ENCODE data around the gene MSLN. TPM values are rescaled to one million over a fixed set of nuclear protein-coding genes. Genes with fewer than 3 reads are reported as not detected.

MSLN gene
- total RNA-seq, 4 donors from 2014 or later = 1.5 TPM; not detected in 3

DNA sequence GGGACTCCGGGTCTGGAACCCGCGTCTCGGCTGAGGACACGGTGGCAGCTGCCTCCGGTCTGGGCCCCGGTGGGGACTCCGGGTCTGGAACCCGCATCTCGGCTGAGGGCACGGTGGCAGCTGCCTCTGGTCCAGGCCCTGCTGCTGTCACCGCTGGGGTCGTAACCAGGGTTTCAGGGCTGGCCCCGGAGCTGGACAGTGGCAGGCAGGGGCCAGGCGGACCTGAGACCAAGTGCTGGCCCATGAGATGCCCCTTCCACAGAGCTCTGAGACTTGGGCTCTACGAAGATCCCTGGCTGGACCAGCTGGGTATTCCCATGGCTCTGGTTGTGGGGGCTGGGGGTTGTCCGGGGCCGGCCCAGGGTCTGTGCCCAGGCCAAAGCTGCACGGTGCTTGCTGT is 23.9 kb downstream of the MSLN start:
- H3K4me1 ChIP-seq = peaks cover 0 to 40% (median 13%) of the 10 kb centered on the region in 4 donors
- TF ChIP-seq EP300 (IDR thresholded peaks at IDR 0.05) (no peak), POLR2A (IDR thresholded peaks at IDR 0.05) (no peak)
- TF ChIP-seq, protein P1, sequence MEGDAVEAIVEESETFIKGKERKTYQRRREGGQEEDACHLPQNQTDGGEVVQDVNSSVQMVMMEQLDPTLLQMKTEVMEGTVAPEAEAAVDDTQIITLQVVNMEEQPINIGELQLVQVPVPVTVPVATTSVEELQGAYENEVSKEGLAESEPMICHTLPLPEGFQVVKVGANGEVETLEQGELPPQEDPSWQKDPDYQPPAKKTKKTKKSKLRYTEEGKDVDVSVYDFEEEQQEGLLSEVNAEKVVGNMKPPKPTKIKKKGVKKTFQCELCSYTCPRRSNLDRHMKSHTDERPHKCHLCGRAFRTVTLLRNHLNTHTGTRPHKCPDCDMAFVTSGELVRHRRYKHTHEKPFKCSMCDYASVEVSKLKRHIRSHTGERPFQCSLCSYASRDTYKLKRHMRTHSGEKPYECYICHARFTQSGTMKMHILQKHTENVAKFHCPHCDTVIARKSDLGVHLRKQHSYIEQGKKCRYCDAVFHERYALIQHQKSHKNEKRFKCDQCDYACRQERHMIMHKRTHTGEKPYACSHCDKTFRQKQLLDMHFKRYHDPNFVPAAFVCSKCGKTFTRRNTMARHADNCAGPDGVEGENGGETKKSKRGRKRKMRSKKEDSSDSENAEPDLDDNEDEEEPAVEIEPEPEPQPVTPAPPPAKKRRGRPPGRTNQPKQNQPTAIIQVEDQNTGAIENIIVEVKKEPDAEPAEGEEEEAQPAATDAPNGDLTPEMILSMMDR (IDR thresholded peaks at IDR 0.05) = no peak
- no peak for DNase-seq (ENCODE audit: low spot score in 2 of 2)
- H3K27ac ChIP-seq = no peak overlapping the region
- H3K9me3 ChIP-seq = no peaks in the 10 kb centered on the region
- peaks cover 0 to 24% (median 0%) of the 10 kb centered on the region in 3 donors for H3K36me3 ChIP-seq
- 87 to 93% methylated on average over 9 to 14 of the region's 19 CpGs for WGBS, 2 donors
- H3K4me3 ChIP-seq = no peak overlapping the region
- H3K27me3 ChIP-seq = peaks cover 0 to 34% of the 10 kb centered on the region in 2 donors

DNA sequence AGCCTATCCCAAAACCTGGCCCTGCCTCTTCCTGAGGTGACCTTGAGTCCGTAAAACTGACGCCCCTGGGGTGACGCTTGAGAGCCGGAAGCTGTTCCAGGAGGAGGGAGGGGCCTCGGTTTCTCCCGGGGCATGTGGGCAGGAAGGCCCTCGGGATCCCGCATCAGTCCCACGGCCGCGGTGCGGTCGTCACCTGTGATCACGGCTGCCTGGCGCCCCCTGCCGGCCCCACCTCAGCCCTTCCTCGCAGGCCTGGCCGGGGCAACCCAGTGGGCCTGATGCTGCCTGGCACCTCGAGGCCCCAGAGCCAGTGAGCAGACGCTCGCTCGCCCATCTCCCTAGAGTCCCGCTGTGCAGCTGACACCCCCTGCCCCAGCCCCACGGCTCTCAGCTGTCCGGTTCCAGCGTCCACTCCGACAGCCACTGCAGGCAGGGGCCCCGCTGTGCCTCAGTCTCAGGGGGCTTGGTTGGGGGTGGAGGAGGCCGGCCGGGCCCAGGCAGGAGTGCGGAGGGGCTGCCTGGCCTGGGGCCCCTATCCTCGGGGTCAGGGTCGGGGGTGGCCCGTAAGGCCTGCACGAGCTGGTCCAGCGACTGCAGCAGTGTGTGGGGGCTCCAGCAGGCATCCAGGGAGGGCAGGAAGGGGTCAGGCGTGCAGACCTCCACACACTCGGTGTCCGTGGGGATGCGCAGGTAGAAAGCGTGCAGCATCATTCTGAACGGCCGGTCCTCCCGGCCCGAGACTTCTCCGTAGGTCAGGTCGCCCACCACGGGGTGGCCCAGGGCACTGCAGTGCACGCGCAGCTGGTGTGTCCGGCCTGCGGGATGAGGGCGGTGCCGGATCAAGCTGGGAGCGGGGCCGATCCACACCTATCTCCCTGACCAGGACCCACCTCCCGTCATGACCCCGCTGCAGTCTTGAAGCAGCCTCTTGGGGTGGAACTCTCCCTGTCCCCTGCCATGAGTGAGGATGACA is 25.3 kb downstream of the MSLN start:
- Histone ChIP-seq H3K9me3 (no peaks in the 10 kb centered on the region), H3K36me3 (peaks cover 0 to 34% (median 0%) of the 10 kb centered on the region in 3 donors), H3K27ac (no peak overlapping the region), H3K27me3 (peaks cover 0 to 23% of the 10 kb centered on the region in 2 donors), H3K4me3 (no peak overlapping the region), H3K4me1 (peaks cover 0 to 44% (median 13%) of the 10 kb centered on the region in 4 donors)
- TF ChIP-seq POLR2A (IDR thresholded peaks at IDR 0.05) = no peak
- TF ChIP-seq, protein P1 (IDR thresholded peaks at IDR 0.05) = peak; percentile 45 to 80 (median 69)
- no peak for TF ChIP-seq EP300 (IDR thresholded peaks at IDR 0.05)
- peak; percentile 32 to 35 for DNase-seq (ENCODE audit: low spot score in 2 of 2)
- 59 to 77% methylated on average over 33 to 49 of the region's 58 CpGs for WGBS, 2 donors

DNA sequence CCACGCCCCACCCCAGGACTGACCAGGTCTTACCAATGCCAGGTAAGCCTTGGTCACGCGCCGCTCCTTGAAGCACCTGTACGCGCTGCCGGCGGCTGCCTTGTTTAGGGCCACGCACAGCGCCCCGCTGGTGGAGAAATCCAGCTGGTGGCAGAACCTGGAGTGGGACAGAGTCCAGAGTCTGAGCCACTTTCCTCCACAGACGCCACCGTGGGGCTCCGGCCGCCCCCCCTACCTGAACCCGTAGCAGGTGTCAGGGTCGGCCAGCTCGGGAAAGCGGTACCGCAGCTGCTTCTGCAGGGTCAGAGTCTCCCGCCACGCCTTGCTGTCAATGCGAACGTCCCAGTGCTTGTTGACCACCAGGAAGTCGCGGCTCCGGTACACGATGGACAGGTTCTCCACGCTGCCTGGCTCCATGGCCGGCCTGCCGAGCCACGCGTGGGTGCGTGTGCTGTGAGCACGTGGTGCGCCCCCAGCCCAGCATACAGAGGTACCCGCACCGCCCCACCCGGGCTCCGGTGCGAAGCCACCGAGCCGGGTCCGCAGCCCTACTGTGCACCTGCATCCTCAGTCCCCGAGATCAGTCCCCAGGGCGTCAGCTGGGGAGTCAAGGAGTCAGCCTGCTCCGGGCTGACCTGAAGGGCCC is 26.9 kb downstream of the MSLN start:
- H3K36me3 ChIP-seq = peaks cover 0 to 50% (median 0%) of the 10 kb centered on the region in 3 donors

DNA sequence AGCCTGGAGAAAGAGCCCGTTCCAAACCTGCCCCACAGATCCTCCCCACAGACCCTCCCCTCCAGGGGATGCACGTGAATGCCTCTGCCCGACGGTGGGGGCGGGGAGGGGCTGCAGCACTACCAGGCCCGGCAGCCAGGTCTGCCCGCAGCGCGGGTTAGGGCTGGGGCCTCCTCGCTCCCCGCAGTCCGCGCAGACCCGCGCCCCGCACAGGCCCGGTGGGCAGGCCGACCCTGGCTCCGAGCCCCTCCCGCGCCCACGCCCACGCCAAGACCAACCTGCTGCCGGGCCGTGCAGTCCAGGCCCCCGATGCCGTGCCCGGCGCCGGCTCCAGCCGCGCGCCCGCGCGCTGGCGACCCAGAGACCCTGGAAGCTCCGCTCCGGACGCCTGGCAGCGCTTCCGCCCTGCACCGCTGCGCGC is 27.5 kb downstream of the MSLN start, which contains the start of gene RPUSD1:
Gene RPUSD1, minus strand, starts transcription at position 404 of the 421 bp plus-strand sequence. CDS start 644 bp downstream, outside the sequence.
- no peak for DNase-seq (ENCODE audit: low spot score in 2 of 2)
- Histone ChIP-seq H3K27ac (peak within 1 kb of the TSS in 3 of 4 donors; percentile 33 to 81 (median 81)), H3K9me3 (no peaks in the 10 kb centered on the region), H3K4me3 (peak within 1 kb of the TSS; percentile 81 to 95 (median 89)), H3K27me3 (peaks cover 0 to 1% of the 10 kb centered on the region in 2 donors), H3K36me3 (peaks cover 0 to 56% (median 0%) of the 10 kb centered on the region in 3 donors), H3K4me1 (peaks cover 0 to 44% (median 13%) of the 10 kb centered on the region in 4 donors)
- no peak for TF ChIP-seq POLR2A (IDR thresholded peaks at IDR 0.05)
- TF ChIP-seq EP300 (IDR thresholded peaks at IDR 0.05) = no peak
- TF ChIP-seq, protein P1 (IDR thresholded peaks at IDR 0.05) = no peak
- 0% methylated on average over 6 to 15 of the region's 45 CpGs for WGBS, 2 donors

More for the DNA sequence above, 26.9 kb downstream of the MSLN start:
- DNase-seq (ENCODE audit: low spot score in 2 of 2) = no peak
- Histone ChIP-seq H3K4me3 (peak overlapping the region; percentile 81 to 95 (median 86)), H3K4me1 (peaks cover 0 to 44% (median 13%) of the 10 kb centered on the region in 4 donors), H3K27me3 (peaks cover 0 to 7% of the 10 kb centered on the region in 2 donors), H3K9me3 (no peaks in the 10 kb centered on the region), H3K27ac (peak overlapping the region in 2 of 4 donors; percentile 81)
- 48% methylated on average over 38 of the region's 47 CpGs for whole genome bisulfite sequencing, 2 donors
- TF ChIP-seq, protein P1 (IDR thresholded peaks at IDR 0.05) = no peak
- TF ChIP-seq EP300 (IDR thresholded peaks at IDR 0.05) = no peak
- no peak for TF ChIP-seq POLR2A (IDR thresholded peaks at IDR 0.05)

All from tibial nerve (tissue), 4 donors.